K562 (cell line): ENCODE data around the gene TNFAIP6. TPM values are rescaled to one million over a fixed set of nuclear protein-coding genes. Genes with fewer than 3 reads are reported as not detected.

Source experiments
- ATAC-seq: fragments of 200-7000 bp; cut with Tn5 transposase; 3 replicates; pipeline ENCODE4 v1.9.1; 2020; ENCODE audit warnings: moderate library complexity
- BruUV-seq: library from RNA; stranded (reverse); fragments of 400-500 nt; replicated peaks from 2 replicates; lab custom pipeline; 2021; lab: Mats Ljungman, UMichigan
- CTCF ChIA-PET: fragments of 300-600 bp; formaldehyde crosslinking; extraction: SDS; loops from one replicate; lab custom pipeline; 2021; ENCODE audit warnings: low intra/inter-chr PET ratio; lab: Yijun Ruan, JAX
- POLR2A ChIA-PET: fragments of 300-600, 350-650 bp; sonication (Branson Sonifier 250); formaldehyde crosslinking; extraction: SDS; loops from one replicate; lab custom pipeline; 2021; ENCODE audit warnings: antibody characterized with exemption, inconsistent platforms; lab: Yijun Ruan, JAX
- DNase-seq, 4 experiments: peaks; one replicate each; pipeline versions ENCODE4 v3.0.0 to v3.0.0-alpha.2; 2011 to 2018; ENCODE audit warnings: low spot score in 3 of 4, mixed read lengths in 3 of 4; ENCODE audit errors: extremely low read depth in 1 of 4
- FAIRE-seq: peaks from 2 replicates; lab custom pipeline; 2011; peaks lifted over from hg19 to GRCh38; lab: Jason Lieb, UNC
- H2AFZ ChIP-seq: 2 replicates; pipeline ENCODE4 v1.6.0; 2011; ENCODE audit warnings: low read depth, low read length, control low read depth, inconsistent platforms
- H3K27ac ChIP-seq: fragments of 200-600 bp; 3 replicates; pipeline ENCODE4 v1.8.0; 2011; ENCODE audit warnings: low read depth, mild to moderate bottlenecking, control low read depth, inconsistent platforms, low read length, moderate library complexity, mixed read lengths; ENCODE audit errors: extremely low read depth
- H3K27me3 ChIP-seq, 2 experiments: fragments of 300-600 bp in 1 of 2; 2 replicates in 1 of 2; 3 replicates in 1 of 2; pipeline versions ENCODE4 v1.6.0 to v1.8.0; 2011; ENCODE audit warnings: inconsistent platforms in 2 of 2, low read length in 2 of 2, mild to moderate bottlenecking in 1 of 2, mixed read lengths in 1 of 2, moderate library complexity in 1 of 2; ENCODE audit not compliant: control insufficient read depth in 2 of 2, insufficient read depth in 2 of 2
- H3K36me3 ChIP-seq: fragments of 300-600 bp; 3 replicates; pipeline ENCODE4 v1.8.0; 2011; ENCODE audit warnings: mild to moderate bottlenecking, low read length, inconsistent platforms; ENCODE audit not compliant: control insufficient read depth, insufficient read depth
- H3K4me1 ChIP-seq, 2 experiments: fragments of 200-600 bp in 1 of 2; replicated peaks in 1 of 2; 2 replicates in 1 of 2; 3 replicates in 1 of 2; pipeline versions ENCODE4 v1.5.1 to v1.8.0; 2011; ENCODE audit warnings: inconsistent platforms in 2 of 2, low read length in 2 of 2, mild to moderate bottlenecking in 1 of 2, mixed read lengths in 1 of 2, moderate library complexity in 1 of 2; ENCODE audit not compliant: control insufficient read depth in 2 of 2, insufficient read depth in 2 of 2
- H3K4me2 ChIP-seq: 2 replicates; pipeline ENCODE4 v1.6.1; 2011; ENCODE audit warnings: low read length, control low read depth, inconsistent platforms, mixed read lengths; ENCODE audit not compliant: insufficient read depth
- H3K4me3 ChIP-seq: fragments of 200-600 bp; sonication (generic), shearing (Covaris generic); 2 replicates; pipeline ENCODE4 v1.5.1; 2016; ENCODE audit warnings: control low read depth, inconsistent platforms
- H3K79me2 ChIP-seq: fragments of 200-600 bp; 3 replicates; pipeline ENCODE4 v1.8.0; 2011; ENCODE audit warnings: low read length, inconsistent platforms; ENCODE audit not compliant: control insufficient read depth, insufficient read depth
- H3K9ac ChIP-seq, 2 experiments: 2 replicates each; pipeline versions ENCODE4 v1.6.0 to v1.6.1; 2011; ENCODE audit warnings: low read depth in 2 of 2, low read length in 2 of 2, control low read depth in 1 of 2, inconsistent platforms in 1 of 2, mild to moderate bottlenecking in 1 of 2, mixed read lengths in 1 of 2; ENCODE audit not compliant: insufficient read depth in 1 of 2
- H3K9me1 ChIP-seq: one replicate; pipeline ENCODE4 v1.6.0; 2011; ENCODE audit warnings: inconsistent platforms, mild to moderate bottlenecking, low read length, moderate library complexity; ENCODE audit not compliant: control insufficient read depth, insufficient read depth
- H3K9me3 ChIP-seq: replicated peaks from 2 replicates; pipeline ENCODE4 v1.5.1; 2011; ENCODE audit warnings: low read depth, low read length, inconsistent platforms; ENCODE audit not compliant: control insufficient read depth, insufficient read depth
- H4K20me1 ChIP-seq: replicated peaks from 2 replicates; pipeline ENCODE4 v1.6.1; 2011; ENCODE audit warnings: low read length, inconsistent platforms, mixed read lengths; ENCODE audit not compliant: control insufficient read depth, insufficient read depth
- CBFA2T3 ChIP-seq: fragments of 450-650 bp; IDR thresholded peaks from 2 replicates; pipeline ENCODE4 v1.6.1; 2017
- CEBPG ChIP-seq, 3 experiments: fragments of 200-800 bp in 1 of 3; sonication (Bioruptor generic) in 1 of 3; sonication (generic) in 1 of 3; formaldehyde crosslinking in 1 of 3; IDR thresholded peaks in 2 of 3; conservative IDR thresholded peaks in 1 of 3; 2 replicates each; pipeline versions ENCODE4 v1.6.1 to v1.8.0; 2016 to 2022; ENCODE audit warnings: missing compliant biosample characterization in 2 of 3, missing genetic modification characterization in 2 of 3, mild to moderate bottlenecking in 1 of 3, missing genetic modification reagents in 1 of 3
- CREM ChIP-seq: IDR thresholded peaks from 2 replicates; pipeline ENCODE4 v1.6.1; 2014; ENCODE audit warnings: antibody characterized with exemption, low read depth
- ESRRA ChIP-seq: fragments of 450-650 bp; IDR thresholded peaks from 2 replicates; pipeline ENCODE4 v1.6.1; 2014; ENCODE audit warnings: low read depth, mild to moderate bottlenecking, moderate library complexity, borderline replicate concordance
- FOSL1 ChIP-seq: fragments of 200-800 bp; sonication (Bioruptor generic); conservative IDR thresholded peaks from 2 replicates; pipeline ENCODE4 v1.6.1; 2016; ENCODE audit warnings: missing genetic modification characterization, missing compliant biosample characterization
- NFE2L1 ChIP-seq: fragments of 450-650 bp; IDR thresholded peaks from 2 replicates; pipeline ENCODE4 v1.6.1; 2016; ENCODE audit warnings: missing genetic modification characterization, low read depth, mild to moderate bottlenecking, missing compliant biosample characterization, moderate library complexity, borderline replicate concordance
- NFXL1 ChIP-seq: fragments of 450-650 bp; formaldehyde crosslinking; IDR thresholded peaks from 2 replicates; pipeline ENCODE4 v1.4.0; 2021; ENCODE audit warnings: mild to moderate bottlenecking
- NKRF ChIP-seq: fragments of 450-650 bp; IDR thresholded peaks from 2 replicates; pipeline ENCODE4 v1.6.1; 2016; ENCODE audit warnings: borderline replicate concordance
- RBM34 ChIP-seq: fragments of 200-400 bp; formaldehyde crosslinking; IDR thresholded peaks from 2 replicates; pipeline ENCODE4 v1.6.1; 2018; ENCODE audit warnings: low read length, borderline replicate concordance; ENCODE audit not compliant: insufficient read depth
- SLC30A9 ChIP-seq: fragments of 250-450 bp; sonication (Bioruptor Pico); IDR thresholded peaks from 2 replicates; pipeline ENCODE4 v1.8.0; 2022; ENCODE audit warnings: mild to moderate bottlenecking, moderate library complexity
- SMAD2 ChIP-seq: fragments of 150-350 bp; IDR thresholded peaks from 2 replicates; pipeline ENCODE4 v1.6.1; 2014; ENCODE audit warnings: low read depth, mild to moderate bottlenecking, low read length
- TAL1 ChIP-seq: fragments of 450-650 bp; IDR thresholded peaks from 2 replicates; pipeline ENCODE4 v1.6.1; 2016; ENCODE audit warnings: mild to moderate bottlenecking
- ZNF780A ChIP-seq: fragments of 250-450 bp; sonication (Bioruptor Pico); IDR thresholded peaks from 2 replicates; pipeline ENCODE4 v1.5.0; 2021; ENCODE audit warnings: mild to moderate bottlenecking
- WGBS: fragments of 100-300 bp; shearing (Covaris generic); methylation state at CpG from one replicate; pipeline ENCODE4 v1.1.6; 2016; ENCODE audit warnings: low coverage, mixed read lengths; ENCODE audit not compliant: insufficient coverage; ENCODE audit errors: missing lambda C conversion rate; 5-methylcytosine and 5-hydroxymethylcytosine counted together
- in situ Hi-C: fragments of 300-500 bp; cut with MboI; formaldehyde crosslinking; loops from 4 replicates; pipeline ENCODE4 v1.15.0; 2018; ENCODE audit warnings: inconsistent platforms, mixed read lengths
- intact Hi-C: fragments of 100-400 bp; cut with micrococcal nuclease; formaldehyde crosslinking; loops from 2 replicates; pipeline ENCODE4 v1.14.2; 2022
- polyA plus RNA-seq, 8 experiments: library from polyadenylated mRNA; depleted of rRNA in 4 of 8; stranded (reverse) in 5 of 8; unstranded in 3 of 8; fragments of >200 nt; fragmentation: Nextera tagmentation in 2 of 8; fragmentation: Illumina TruSeq in 1 of 8; extraction: Ambion mirVana in 2 of 8; extraction: Trizol in 1 of 8; gene quantifications; 2 replicates each; pipeline versions ENCODE4 v1.2.1 to v1.2.3, GENCODE V29; 2011 to 2014; ENCODE audit warnings: inconsistent platforms in 1 of 8, missing spikeins in 1 of 8
- total RNA-seq, 7 experiments: library from RNA; depleted of rRNA in 6 of 7; stranded (reverse); fragments of >200 nt in 6 of 7; fragmentation: Illumina TruSeq in 2 of 7; extraction: Trizol in 2 of 7; gene quantifications; 2 replicates each; pipeline versions ENCODE4 v1.2.1 to v1.2.3, GENCODE V29; 2011 to 2021; ENCODE audit warnings: low replicate concordance in 1 of 7

The TNFAIP6 gene
- total and polyA plus RNA-seq, 9 of the 15 experiments (the other 6 are each of a cell fraction or from before 2014, with no cell fraction given), result 0.07 to 0.28 (median 0.08) TPM; not detected in 6

- no peak for TF ChIP-seq SMAD2
- TF ChIP-seq SLC30A9 (CRISPR knock-in tag), result no peak
- TF ChIP-seq CBFA2T3, result 0 out of 2 replicates have a peak, but pooled peaks have one; percentile 27
- TF ChIP-seq RBM34, result no peak
- no peak for TF ChIP-seq TAL1
- no peak for TF ChIP-seq NFE2L1 (tag)
- no peak for TF ChIP-seq NKRF
- peak; percentile 64 for TF ChIP-seq FOSL1
- TF ChIP-seq CREM, result peak; percentile 9; the same call in 1 of the 2 replicates
- TF ChIP-seq, all 486 proteins: peak for 8
Observed at GRCh38 chr2:151374436-151374835, 17.0 kb downstream of the TNFAIP6 start (continued).

GRCh38 chr2:151379169-151379568 is 21.8 kb downstream of the TNFAIP6 start:
- CTCF ChIA-PET, result no interaction called here
- in situ Hi-C loops (no loop called here), intact Hi-C loops (no loop called here)
- BruUV-seq, result no TSS peak
- TF ChIP-seq CEBPG (CRISPR knock-in tag; IDR thresholded peaks at IDR 0.05) (no peak), CEBPG (tag; conservative IDR thresholded peaks at IDR 0.05 in 1 of 2, IDR thresholded peaks at IDR 0.05 in 1 of 2) (no peak), ESRRA (peak; percentile 17; the same call in 1 of the 2 replicates), NFXL1 (CRISPR knock-in tag) (no peak), ZNF780A (CRISPR knock-in tag) (no peak)
- DNase-seq (no peak), FAIRE-seq (no peak), ATAC-seq (no peak)
- no peaks in the 10 kb centered on the region for H3K9me3 ChIP-seq
- no peaks in the 10 kb centered on the region for H3K79me2 ChIP-seq
- H3K9me1 ChIP-seq, result no peaks in the 10 kb centered on the region
- H3K4me1 ChIP-seq, result peaks cover 0 to 6% of the 10 kb centered on the region in 2 experiments; a peak in 2 of 5 replicates
- H3K27ac ChIP-seq, result no peak overlapping the region
- H3K4me3 ChIP-seq, result no peak overlapping the region
- POLR2A ChIA-PET, result interaction anchor here (1.6 kb wide), 1 partner anchor 13 kb away, joined by 5 read pairs; no protein-coding TSS in a partner anchor
- H3K27me3 ChIP-seq, result no peaks in the 10 kb centered on the region
- WGBS, result 74% methylated on average over 4 of the region's 4 CpGs
- H3K4me2 ChIP-seq, result no peak overlapping the region
- no peak overlapping the region for H2AFZ ChIP-seq
- H3K9ac ChIP-seq, result no peak overlapping the region
- no peaks in the 10 kb centered on the region for H3K36me3 ChIP-seq
- H4K20me1 ChIP-seq, result no peaks in the 10 kb centered on the region
